GM19452 (cell line): ENCODE data around the gene TSPAN14.

Experiments used
- ATAC-seq: cut with Tn5 transposase; IDR thresholded peaks from one replicate; pipeline ENCODE4 v1.9.1; 2021; ENCODE audit not compliant: unreplicated experiment

The TSPAN14 gene

DNA sequence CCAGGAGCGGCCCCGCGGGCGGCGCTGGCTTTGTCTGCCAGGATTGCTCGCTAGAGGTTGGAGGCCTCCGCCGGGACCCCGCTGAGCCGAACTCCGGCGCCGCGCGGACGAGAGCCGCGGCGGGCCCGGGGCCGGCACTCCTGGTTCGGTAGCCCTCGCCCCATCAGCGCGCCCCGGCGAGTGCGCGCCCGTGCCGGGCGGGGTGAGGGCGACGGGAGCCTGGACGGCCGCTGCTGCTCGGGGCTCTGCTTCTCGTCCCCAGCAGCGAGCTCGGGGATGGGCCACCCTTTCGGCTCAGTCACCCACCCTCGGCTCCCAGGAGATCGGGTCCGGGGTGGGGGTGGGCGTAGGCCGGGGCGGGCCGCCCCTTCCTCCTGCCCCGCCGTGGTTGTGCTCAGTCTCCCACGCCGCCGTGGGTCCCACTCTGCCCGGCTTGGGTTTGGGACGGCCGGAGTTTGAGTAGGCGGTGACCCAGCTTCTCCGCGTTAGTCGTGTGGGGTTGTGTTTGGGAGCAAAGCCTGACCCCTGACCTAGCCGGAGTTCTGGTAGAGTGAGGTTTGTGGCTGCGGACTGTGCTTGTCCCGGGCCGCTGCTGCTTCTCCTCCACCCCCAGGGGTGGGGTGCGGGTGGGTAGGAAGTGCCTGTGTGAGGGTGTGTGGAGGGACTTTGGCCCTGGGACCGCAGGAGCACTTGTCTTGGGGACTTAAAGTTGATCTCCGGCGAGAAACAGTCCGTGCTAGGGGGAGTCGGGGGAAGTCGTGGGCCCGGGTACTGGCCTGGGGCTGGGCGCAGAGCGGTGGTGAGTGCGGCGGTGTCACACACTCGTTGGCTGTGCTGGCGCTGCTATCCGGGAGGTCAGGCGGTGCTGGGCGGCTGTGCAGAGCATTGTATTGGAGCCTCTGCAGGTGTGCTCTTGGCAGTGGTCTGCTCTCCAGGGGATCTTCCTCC lies 677 bp downstream of the TSPAN14 start:
- ATAC-seq, result peak; percentile 26

- no peak for ATAC-seq
Observed at GRCh38 chr10:80455461-80456349, 1.6 kb downstream of the TSPAN14 start.

GRCh38 chr10:80457554-80458262 lies 3.6 kb downstream of the TSPAN14 start:
- ATAC-seq, result no peak

- ATAC-seq, result no peak
Observed at GRCh38 chr10:80458263-80458625, 4.1 kb downstream of the TSPAN14 start.

DNA sequence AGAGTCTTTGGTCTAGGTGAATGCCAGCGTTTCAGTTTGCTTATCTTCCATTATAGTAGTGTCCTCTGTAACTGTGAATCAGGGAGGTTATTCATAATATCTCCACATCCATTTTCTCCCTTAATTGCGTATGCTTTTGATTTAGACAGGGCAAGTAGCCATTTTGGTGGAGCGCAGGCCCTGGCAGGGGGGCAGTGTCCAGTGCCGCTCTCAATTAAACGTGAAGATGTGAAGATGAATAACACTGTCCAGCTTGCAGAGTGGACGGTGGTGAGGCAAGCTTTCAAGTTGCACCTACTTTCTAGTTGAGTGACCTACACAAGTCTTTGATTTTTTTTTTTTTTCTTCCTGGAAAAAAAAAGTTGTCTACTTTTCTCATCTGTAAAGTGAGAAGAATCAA lies 4.5 kb downstream of the TSPAN14 start:
- ATAC-seq, result no peak

- peak; percentile 50 for ATAC-seq
Observed at GRCh38 chr10:80459047-80459865, 5.1 kb downstream of the TSPAN14 start.

- no peak for ATAC-seq
Observed at GRCh38 chr10:80460399-80461207, 6.5 kb downstream of the TSPAN14 start.

DNA sequence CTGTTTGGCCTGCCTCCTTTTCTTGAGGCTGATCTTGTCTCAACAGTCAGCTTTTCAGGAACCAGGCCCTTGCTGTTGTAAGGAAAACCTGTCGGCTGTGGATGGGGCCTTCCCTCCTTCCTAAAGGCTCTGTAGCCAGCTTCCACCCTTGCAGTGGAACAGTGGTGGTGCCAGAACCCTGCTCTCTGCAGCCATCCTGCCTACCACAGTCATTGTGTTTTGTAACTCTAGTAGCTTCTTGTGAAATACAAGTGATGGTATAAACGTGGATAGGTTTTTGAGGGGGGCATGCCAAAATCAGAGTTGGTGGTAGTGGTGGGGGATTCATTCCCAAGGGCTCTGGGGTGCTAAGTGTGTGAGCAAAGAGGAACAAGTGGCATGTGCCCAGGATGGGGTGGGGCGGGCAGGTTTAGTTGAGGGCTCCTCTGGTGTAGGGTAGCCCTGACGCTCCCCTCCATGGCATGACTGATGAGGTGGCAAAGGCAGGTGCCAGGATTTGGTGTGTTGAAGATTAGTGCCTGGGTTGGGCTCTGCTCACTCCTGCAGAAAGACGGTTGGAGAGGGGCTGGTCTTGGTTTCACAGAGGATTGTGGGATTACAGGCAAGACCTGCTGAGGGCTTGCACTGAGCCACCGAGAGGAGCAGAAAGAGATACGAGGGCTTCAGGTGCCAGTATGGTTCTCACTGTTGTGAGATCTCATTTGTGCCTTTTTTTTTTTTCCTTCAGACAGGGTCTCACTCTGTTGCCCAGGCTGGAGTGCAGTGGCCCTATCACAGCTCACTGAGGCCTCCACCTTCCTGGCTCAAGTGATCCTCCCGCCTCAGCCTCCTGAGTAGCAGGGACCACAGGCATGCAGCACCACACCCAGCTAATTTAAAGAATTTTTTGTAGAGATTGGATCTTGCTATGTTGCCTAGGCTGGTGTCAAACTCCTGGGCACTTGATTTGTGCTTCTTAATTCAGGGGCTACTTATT lies 7.4 kb downstream of the TSPAN14 start:
- ATAC-seq, result no peak

DNA sequence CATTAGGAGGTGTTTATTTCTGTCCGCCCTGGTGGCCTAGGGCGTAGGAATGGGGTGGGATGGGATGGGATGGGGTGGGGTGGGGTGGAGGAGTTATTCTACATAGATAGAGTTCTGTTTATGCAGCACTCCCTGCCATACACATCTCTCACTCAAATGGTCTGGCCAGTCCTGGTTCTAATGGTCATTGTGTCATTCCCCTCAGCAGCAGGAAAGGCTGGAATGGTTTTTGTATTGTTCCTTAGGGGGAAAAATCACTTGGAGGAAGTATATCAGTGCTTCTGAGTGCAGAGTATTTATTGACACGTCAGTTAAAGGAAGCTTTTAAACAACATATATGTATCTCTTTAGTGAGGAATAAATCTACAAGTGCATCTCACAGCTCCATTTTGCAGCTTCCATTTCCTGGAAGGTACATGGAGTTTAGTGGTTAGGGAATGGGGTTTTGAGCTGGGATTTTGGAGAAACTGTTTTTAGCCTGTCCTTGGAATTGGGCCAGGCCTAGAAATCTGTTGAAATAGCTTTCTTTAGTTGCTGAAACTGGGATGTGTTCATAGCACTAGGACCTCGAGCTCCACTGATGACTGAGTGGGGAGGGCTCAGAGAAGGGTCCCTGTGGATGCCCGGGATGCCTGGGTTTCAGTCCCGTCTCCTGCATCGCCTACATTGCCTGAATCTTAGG lies 8.3 kb downstream of the TSPAN14 start:
- no peak for ATAC-seq

DNA sequence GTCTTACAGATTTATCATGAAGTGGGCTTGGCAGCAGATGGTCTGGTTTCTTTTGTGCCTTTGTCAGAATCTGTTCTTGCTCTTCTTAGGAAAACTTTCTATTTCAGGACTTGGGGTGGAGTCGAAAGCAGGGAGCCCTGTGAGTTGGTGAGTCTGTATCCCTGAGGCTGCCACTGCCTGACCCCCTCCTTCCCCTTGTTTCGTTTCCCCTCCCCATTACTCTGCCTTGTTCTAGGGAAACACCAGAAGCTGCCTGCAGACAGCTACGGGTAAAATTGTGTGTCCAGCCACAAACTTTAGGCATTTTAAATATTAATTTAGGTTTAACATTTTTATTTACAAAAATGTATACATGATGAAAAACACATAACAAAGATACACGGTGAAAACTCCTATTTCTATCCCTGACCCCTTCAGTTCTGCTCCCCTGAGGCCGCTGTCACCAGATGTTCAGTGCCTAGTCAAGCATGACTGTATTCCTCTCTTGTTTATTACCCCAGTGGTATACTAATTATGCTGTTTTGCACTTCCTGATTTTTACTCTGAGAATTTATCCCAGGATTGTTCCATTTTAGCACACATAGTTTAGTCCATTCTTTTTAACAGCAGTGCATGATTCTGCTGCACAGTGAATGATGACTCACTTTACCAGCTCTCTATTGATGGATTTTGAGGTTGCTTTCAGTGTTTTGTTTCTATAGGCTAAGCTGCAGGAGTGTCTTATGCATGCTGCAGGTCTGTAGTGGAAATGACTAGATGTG lies 9.1 kb downstream of the TSPAN14 start:
- peak; percentile 27 for ATAC-seq

GRCh38 chr10:80463868-80464267 lies 9.8 kb downstream of the TSPAN14 start:
- no peak for ATAC-seq

GRCh38 chr10:80464557-80465450 lies 10.7 kb downstream of the TSPAN14 start:
- no peak for ATAC-seq

- no peak for ATAC-seq
Observed at GRCh38 chr10:80465451-80465835, 11.3 kb downstream of the TSPAN14 start.

DNA sequence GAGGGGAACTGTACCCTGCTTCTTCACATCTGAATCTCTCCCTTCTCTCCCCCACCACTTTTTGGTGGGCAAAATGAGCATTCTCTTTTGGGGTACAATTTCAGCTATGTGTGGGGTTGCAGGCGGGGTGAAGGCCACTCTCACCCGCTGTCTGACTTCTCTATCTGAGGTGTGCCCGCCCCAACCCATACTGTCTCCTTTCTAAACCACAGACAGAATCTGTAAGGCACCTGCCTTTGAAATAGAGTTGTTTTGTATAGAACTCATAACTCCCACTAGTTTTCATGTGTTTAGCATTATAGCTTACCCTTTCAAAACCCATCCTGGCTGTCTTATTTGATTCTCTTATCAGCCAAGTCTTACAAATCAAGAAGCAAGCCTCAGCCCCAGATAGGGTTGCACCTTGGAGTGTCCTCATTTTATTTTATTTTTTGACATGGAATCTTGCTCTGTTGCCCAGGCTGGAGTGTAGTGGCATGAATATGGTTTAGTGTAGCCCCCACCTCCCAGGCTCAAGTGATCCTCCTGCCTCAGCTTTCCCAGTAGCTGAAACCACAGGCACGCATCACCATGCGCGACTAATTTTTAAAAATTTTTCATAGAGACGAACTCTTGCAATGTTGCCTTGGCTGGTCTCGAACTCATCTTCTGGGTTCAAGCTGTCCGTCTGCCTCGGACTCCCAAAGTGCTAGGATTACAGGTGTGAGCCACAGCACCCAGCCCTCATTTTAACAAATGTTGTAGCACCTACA lies 11.9 kb downstream of the TSPAN14 start:
- no peak for ATAC-seq

GRCh38 chr10:80466724-80467326 lies 12.7 kb downstream of the TSPAN14 start:
- no peak for ATAC-seq
